K562 (cell line): ENCODE data around the gene CAPN2. TPM values are rescaled to one million over a fixed set of nuclear protein-coding genes. Genes with fewer than 3 reads are reported as not detected.

Source experiments
- ATAC-seq: fragments of 200-7000 bp; cut with Tn5 transposase; 3 replicates; pipeline ENCODE4 v1.9.1; 2020; ENCODE audit warnings: moderate library complexity
- BruUV-seq: library from RNA; stranded (reverse); fragments of 400-500 nt; replicated peaks from 2 replicates; lab custom pipeline; 2021; lab: Mats Ljungman, UMichigan
- CTCF ChIA-PET: fragments of 300-600 bp; formaldehyde crosslinking; extraction: SDS; loops from one replicate; lab custom pipeline; 2021; ENCODE audit warnings: low intra/inter-chr PET ratio; lab: Yijun Ruan, JAX
- POLR2A ChIA-PET: fragments of 300-600, 350-650 bp; sonication (Branson Sonifier 250); formaldehyde crosslinking; extraction: SDS; loops from one replicate; lab custom pipeline; 2021; ENCODE audit warnings: antibody characterized with exemption, inconsistent platforms; lab: Yijun Ruan, JAX
- DNase-seq, 4 experiments: peaks; one replicate each; pipeline versions ENCODE4 v3.0.0 to v3.0.0-alpha.2; 2011 to 2018; ENCODE audit warnings: low spot score in 3 of 4, mixed read lengths in 3 of 4; ENCODE audit errors: extremely low read depth in 1 of 4
- FAIRE-seq: peaks from 2 replicates; lab custom pipeline; 2011; peaks lifted over from hg19 to GRCh38; lab: Jason Lieb, UNC
- H2AFZ ChIP-seq: 2 replicates; pipeline ENCODE4 v1.6.0; 2011; ENCODE audit warnings: low read depth, low read length, control low read depth, inconsistent platforms
- H3K27ac ChIP-seq: fragments of 200-600 bp; 3 replicates; pipeline ENCODE4 v1.8.0; 2011; ENCODE audit warnings: low read depth, mild to moderate bottlenecking, control low read depth, inconsistent platforms, low read length, moderate library complexity, mixed read lengths; ENCODE audit errors: extremely low read depth
- H3K27me3 ChIP-seq, 2 experiments: fragments of 300-600 bp in 1 of 2; 2 replicates in 1 of 2; 3 replicates in 1 of 2; pipeline versions ENCODE4 v1.6.0 to v1.8.0; 2011; ENCODE audit warnings: inconsistent platforms in 2 of 2, low read length in 2 of 2, mild to moderate bottlenecking in 1 of 2, mixed read lengths in 1 of 2, moderate library complexity in 1 of 2; ENCODE audit not compliant: control insufficient read depth in 2 of 2, insufficient read depth in 2 of 2
- H3K36me3 ChIP-seq: fragments of 300-600 bp; 3 replicates; pipeline ENCODE4 v1.8.0; 2011; ENCODE audit warnings: mild to moderate bottlenecking, low read length, inconsistent platforms; ENCODE audit not compliant: control insufficient read depth, insufficient read depth
- H3K4me1 ChIP-seq, 2 experiments: fragments of 200-600 bp in 1 of 2; replicated peaks in 1 of 2; 2 replicates in 1 of 2; 3 replicates in 1 of 2; pipeline versions ENCODE4 v1.5.1 to v1.8.0; 2011; ENCODE audit warnings: inconsistent platforms in 2 of 2, low read length in 2 of 2, mild to moderate bottlenecking in 1 of 2, mixed read lengths in 1 of 2, moderate library complexity in 1 of 2; ENCODE audit not compliant: control insufficient read depth in 2 of 2, insufficient read depth in 2 of 2
- H3K4me2 ChIP-seq: 2 replicates; pipeline ENCODE4 v1.6.1; 2011; ENCODE audit warnings: low read length, control low read depth, inconsistent platforms, mixed read lengths; ENCODE audit not compliant: insufficient read depth
- H3K4me3 ChIP-seq: fragments of 200-600 bp; sonication (generic), shearing (Covaris generic); 2 replicates; pipeline ENCODE4 v1.5.1; 2016; ENCODE audit warnings: control low read depth, inconsistent platforms
- H3K79me2 ChIP-seq: fragments of 200-600 bp; 3 replicates; pipeline ENCODE4 v1.8.0; 2011; ENCODE audit warnings: low read length, inconsistent platforms; ENCODE audit not compliant: control insufficient read depth, insufficient read depth
- H3K9ac ChIP-seq, 2 experiments: 2 replicates each; pipeline versions ENCODE4 v1.6.0 to v1.6.1; 2011; ENCODE audit warnings: low read depth in 2 of 2, low read length in 2 of 2, control low read depth in 1 of 2, inconsistent platforms in 1 of 2, mild to moderate bottlenecking in 1 of 2, mixed read lengths in 1 of 2; ENCODE audit not compliant: insufficient read depth in 1 of 2
- H3K9me1 ChIP-seq: one replicate; pipeline ENCODE4 v1.6.0; 2011; ENCODE audit warnings: inconsistent platforms, mild to moderate bottlenecking, low read length, moderate library complexity; ENCODE audit not compliant: control insufficient read depth, insufficient read depth
- H3K9me3 ChIP-seq: replicated peaks from 2 replicates; pipeline ENCODE4 v1.5.1; 2011; ENCODE audit warnings: low read depth, low read length, inconsistent platforms; ENCODE audit not compliant: control insufficient read depth, insufficient read depth
- H4K20me1 ChIP-seq: replicated peaks from 2 replicates; pipeline ENCODE4 v1.6.1; 2011; ENCODE audit warnings: low read length, inconsistent platforms, mixed read lengths; ENCODE audit not compliant: control insufficient read depth, insufficient read depth
- ARHGAP35 ChIP-seq: fragments of 450-650 bp; IDR thresholded peaks from 2 replicates; pipeline ENCODE4 v1.6.1; 2018; ENCODE audit not compliant: partially characterized antibody
- CEBPG ChIP-seq, 3 experiments: fragments of 200-800 bp in 1 of 3; sonication (Bioruptor generic) in 1 of 3; sonication (generic) in 1 of 3; formaldehyde crosslinking in 1 of 3; IDR thresholded peaks in 2 of 3; conservative IDR thresholded peaks in 1 of 3; 2 replicates each; pipeline versions ENCODE4 v1.6.1 to v1.8.0; 2016 to 2022; ENCODE audit warnings: missing compliant biosample characterization in 2 of 3, missing genetic modification characterization in 2 of 3, mild to moderate bottlenecking in 1 of 3, missing genetic modification reagents in 1 of 3
- DNMT1 ChIP-seq: fragments of 450-650 bp; IDR thresholded peaks from 2 replicates; pipeline ENCODE4 v1.6.1; 2016; ENCODE audit warnings: antibody characterized with exemption, mild to moderate bottlenecking
- NFIX ChIP-seq: fragments of 250-450 bp; sonication (Bioruptor Pico); IDR thresholded peaks from 2 replicates; pipeline ENCODE4 v1.4.0; 2020; ENCODE audit warnings: low read depth, mild to moderate bottlenecking, moderate library complexity
- OTX1 ChIP-seq: fragments of 450-650 bp; formaldehyde crosslinking; IDR thresholded peaks from 2 replicates; pipeline ENCODE4 v1.4.0; 2022; ENCODE audit warnings: mild to moderate bottlenecking
- POLR2AphosphoS5 ChIP-seq: IDR thresholded peaks from 2 replicates; pipeline ENCODE4 v1.6.1; 2011; ENCODE audit warnings: mild to moderate bottlenecking, low read depth, low read length, moderate library complexity; ENCODE audit not compliant: control insufficient read depth, insufficient read depth
- ZNF143 ChIP-seq: sonication (generic); formaldehyde crosslinking; IDR thresholded peaks from 2 replicates; pipeline ENCODE4 v1.9.0; 2022; ENCODE audit warnings: mild to moderate bottlenecking, missing genetic modification reagents
- whole genome bisulfite sequencing: fragments of 100-300 bp; shearing (Covaris generic); methylation state at CpG from one replicate; pipeline ENCODE4 v1.1.6; 2016; ENCODE audit warnings: low coverage, mixed read lengths; ENCODE audit not compliant: insufficient coverage; ENCODE audit errors: missing lambda C conversion rate; 5-methylcytosine and 5-hydroxymethylcytosine counted together
- in situ Hi-C: fragments of 300-500 bp; cut with MboI; formaldehyde crosslinking; loops from 4 replicates; pipeline ENCODE4 v1.15.0; 2018; ENCODE audit warnings: inconsistent platforms, mixed read lengths
- intact Hi-C: fragments of 100-400 bp; cut with micrococcal nuclease; formaldehyde crosslinking; loops from 2 replicates; pipeline ENCODE4 v1.14.2; 2022
- polyA plus RNA-seq, 8 experiments: library from polyadenylated mRNA; depleted of rRNA in 4 of 8; stranded (reverse) in 5 of 8; unstranded in 3 of 8; fragments of >200 nt; fragmentation: Nextera tagmentation in 2 of 8; fragmentation: Illumina TruSeq in 1 of 8; extraction: Ambion mirVana in 2 of 8; extraction: Trizol in 1 of 8; gene quantifications; 2 replicates each; pipeline versions ENCODE4 v1.2.1 to v1.2.3, GENCODE V29; 2011 to 2014; ENCODE audit warnings: inconsistent platforms in 1 of 8, missing spikeins in 1 of 8
- total RNA-seq, 7 experiments: library from RNA; depleted of rRNA in 6 of 7; stranded (reverse); fragments of >200 nt in 6 of 7; fragmentation: Illumina TruSeq in 2 of 7; extraction: Trizol in 2 of 7; gene quantifications; 2 replicates each; pipeline versions ENCODE4 v1.2.1 to v1.2.3, GENCODE V29; 2011 to 2021; ENCODE audit warnings: low replicate concordance in 1 of 7
- TF ChIP-seq, protein P1 (sequence below): fragments of 250-450 bp; sonication (Bioruptor Pico); IDR thresholded peaks from 2 replicates; pipeline ENCODE4 v1.4.0; 2020; ENCODE audit warnings: mild to moderate bottlenecking
- TF ChIP-seq, protein P2 (sequence below), 2 experiments: fragments of 450-650 bp; formaldehyde crosslinking in 1 of 2; IDR thresholded peaks; 2 replicates each; pipeline versions ENCODE4 v1.4.0 to v1.6.1; 2014 to 2020; ENCODE audit warnings: mild to moderate bottlenecking in 2 of 2, borderline replicate concordance in 1 of 2, low read depth in 1 of 2

CAPN2 gene
- total and polyA plus RNA-seq, 9 of the 15 experiments (the other 6 are each of a cell fraction or from before 2014, with no cell fraction given): 24.6 to 157 (median 101) TPM

DNA sequence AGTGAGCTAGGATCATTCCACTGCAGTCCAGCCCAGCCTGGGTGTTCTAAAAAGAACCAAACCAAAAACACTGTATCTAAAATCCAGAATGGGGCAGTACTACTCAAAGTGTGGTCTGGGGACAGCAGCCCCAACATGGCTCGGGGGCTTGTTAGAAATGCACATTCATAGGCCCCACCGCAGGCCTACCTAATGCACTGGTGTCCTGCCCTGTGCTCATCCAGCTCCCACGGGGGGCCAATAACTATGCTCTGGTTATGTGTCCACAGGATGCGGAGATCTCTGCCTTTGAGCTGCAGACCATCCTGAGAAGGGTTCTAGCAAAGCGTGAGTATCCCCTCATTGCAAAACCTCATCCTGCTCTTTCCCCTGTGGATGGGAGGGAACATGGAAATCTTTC, 51.5 kb downstream of the CAPN2 start (continued):
- TF ChIP-seq CEBPG (CRISPR knock-in tag; IDR thresholded peaks at IDR 0.05): no peak
- no peak for TF ChIP-seq CEBPG (tag; conservative IDR thresholded peaks at IDR 0.05 in 1 of 2, IDR thresholded peaks at IDR 0.05 in 1 of 2)
- no peak for TF ChIP-seq NFIX (CRISPR knock-in tag)
- TF ChIP-seq, protein P1, sequence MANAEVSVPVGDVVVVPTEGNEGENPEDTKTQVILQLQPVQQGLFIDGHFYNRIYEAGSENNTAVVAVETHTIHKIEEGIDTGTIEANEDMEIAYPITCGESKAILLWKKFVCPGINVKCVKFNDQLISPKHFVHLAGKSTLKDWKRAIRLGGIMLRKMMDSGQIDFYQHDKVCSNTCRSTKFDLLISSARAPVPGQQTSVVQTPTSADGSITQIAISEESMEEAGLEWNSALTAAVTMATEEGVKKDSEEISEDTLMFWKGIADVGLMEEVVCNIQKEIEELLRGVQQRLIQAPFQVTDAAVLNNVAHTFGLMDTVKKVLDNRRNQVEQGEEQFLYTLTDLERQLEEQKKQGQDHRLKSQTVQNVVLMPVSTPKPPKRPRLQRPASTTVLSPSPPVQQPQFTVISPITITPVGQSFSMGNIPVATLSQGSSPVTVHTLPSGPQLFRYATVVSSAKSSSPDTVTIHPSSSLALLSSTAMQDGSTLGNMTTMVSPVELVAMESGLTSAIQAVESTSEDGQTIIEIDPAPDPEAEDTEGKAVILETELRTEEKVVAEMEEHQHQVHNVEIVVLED (CRISPR knock-in tag): no peak
- no peak for TF ChIP-seq DNMT1
- TF ChIP-seq POLR2AphosphoS5: no peak
- TF ChIP-seq, all 486 proteins: peak for 0

DNA sequence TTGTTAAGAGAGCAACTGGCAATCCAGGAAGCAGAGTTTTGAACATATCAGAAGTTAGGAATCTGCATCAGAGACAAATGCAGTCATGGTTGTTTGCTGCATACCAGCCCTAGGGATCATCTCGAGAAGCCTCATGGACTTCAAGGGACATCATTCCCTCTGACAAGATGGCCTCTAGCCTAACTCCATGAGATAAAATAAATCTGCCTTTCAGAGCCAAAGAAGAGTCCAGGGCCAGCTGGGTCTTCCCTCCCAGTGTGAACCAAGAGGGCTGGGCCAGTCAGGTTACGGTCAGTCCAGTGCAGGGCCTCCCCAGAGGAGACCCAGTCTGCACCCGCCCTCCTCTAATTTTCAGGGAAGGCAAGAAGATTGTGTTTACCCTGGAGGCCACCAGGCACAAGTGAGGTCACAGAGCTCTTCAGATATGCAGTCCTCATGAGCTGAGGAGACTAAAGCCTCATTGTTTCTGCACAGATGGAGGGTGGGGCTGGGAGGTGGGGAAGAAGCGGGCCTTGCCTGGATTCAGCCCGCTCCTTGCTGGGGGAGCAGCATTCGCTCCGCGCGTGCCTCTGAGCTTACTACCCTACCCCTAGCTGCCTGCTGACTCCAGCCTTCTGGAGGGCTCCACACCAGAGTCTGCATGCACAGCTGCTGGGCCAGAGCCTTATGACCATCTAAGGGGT, 52.8 kb downstream of the CAPN2 start:
- intact Hi-C loops: no loop called here
- Histone ChIP-seq H3K9me3 (0 out of 2 replicates have a peak, but pooled peaks cover 2% of the 10 kb centered on the region), H3K4me1 (peaks cover 8 to 11% of the 10 kb centered on the region in 2 experiments; a peak in 4 of 5 replicates), H3K36me3 (peaks cover 73% of the 10 kb centered on the region), H3K27me3 (no peaks in the 10 kb centered on the region), H3K79me2 (no peaks in the 10 kb centered on the region), H3K9me1 (no peaks in the 10 kb centered on the region), H4K20me1 (no peaks in the 10 kb centered on the region), H3K27ac (peak overlapping the region; percentile 9; the same call in 2 of the 3 replicates), H2AFZ (0 out of 2 replicates have a peak overlapping the region, but pooled peaks have one; percentile 8), H3K4me3 (no peak overlapping the region), H3K4me2 (no peak overlapping the region), H3K9ac (peak overlapping the region in 1 of 2 experiments; percentile 86; a peak in 2 of 4 replicates)
- ChIA-PET POLR2A (interaction anchor here (0.6 to 8.0 kb wide), 5 partner anchors 8 to 976 kb away, joined by 3 to 75 read pairs (median 6); no protein-coding TSS in a partner anchor), CTCF (no interaction called here)
- BruUV-seq: no TSS peak
- peak; percentile 74 for ATAC-seq
- in situ Hi-C loops: no loop called here
- peak; percentile 35 for FAIRE-seq
- DNase-seq: peak in 2 of 4 experiments; percentile 38 to 58
- WGBS: 77% methylated on average over 9 of the region's 9 CpGs
- TF ChIP-seq ARHGAP35: no peak
- no peak for TF ChIP-seq OTX1 (CRISPR knock-in tag)
- TF ChIP-seq, protein P2, sequence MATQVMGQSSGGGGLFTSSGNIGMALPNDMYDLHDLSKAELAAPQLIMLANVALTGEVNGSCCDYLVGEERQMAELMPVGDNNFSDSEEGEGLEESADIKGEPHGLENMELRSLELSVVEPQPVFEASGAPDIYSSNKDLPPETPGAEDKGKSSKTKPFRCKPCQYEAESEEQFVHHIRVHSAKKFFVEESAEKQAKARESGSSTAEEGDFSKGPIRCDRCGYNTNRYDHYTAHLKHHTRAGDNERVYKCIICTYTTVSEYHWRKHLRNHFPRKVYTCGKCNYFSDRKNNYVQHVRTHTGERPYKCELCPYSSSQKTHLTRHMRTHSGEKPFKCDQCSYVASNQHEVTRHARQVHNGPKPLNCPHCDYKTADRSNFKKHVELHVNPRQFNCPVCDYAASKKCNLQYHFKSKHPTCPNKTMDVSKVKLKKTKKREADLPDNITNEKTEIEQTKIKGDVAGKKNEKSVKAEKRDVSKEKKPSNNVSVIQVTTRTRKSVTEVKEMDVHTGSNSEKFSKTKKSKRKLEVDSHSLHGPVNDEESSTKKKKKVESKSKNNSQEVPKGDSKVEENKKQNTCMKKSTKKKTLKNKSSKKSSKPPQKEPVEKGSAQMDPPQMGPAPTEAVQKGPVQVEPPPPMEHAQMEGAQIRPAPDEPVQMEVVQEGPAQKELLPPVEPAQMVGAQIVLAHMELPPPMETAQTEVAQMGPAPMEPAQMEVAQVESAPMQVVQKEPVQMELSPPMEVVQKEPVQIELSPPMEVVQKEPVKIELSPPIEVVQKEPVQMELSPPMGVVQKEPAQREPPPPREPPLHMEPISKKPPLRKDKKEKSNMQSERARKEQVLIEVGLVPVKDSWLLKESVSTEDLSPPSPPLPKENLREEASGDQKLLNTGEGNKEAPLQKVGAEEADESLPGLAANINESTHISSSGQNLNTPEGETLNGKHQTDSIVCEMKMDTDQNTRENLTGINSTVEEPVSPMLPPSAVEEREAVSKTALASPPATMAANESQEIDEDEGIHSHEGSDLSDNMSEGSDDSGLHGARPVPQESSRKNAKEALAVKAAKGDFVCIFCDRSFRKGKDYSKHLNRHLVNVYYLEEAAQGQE (IDR thresholded peaks at IDR 0.05; ENCODE audit: borderline replicate concordance): 0 out of 2 replicates have a peak, but pooled peaks have one; percentile 5
- TF ChIP-seq, protein P2 (CRISPR knock-in tag; IDR thresholded peaks at IDR 0.05; ENCODE audit: low read depth): no peak
- no peak for TF ChIP-seq ZNF143 (CRISPR knock-in tag)
